C1 segment of cervical spinal cord (tissue), 14 donors: ENCODE data around the gene MARCHF5.
"Not testable (repeated sequence)": the region's sequence is repeated elsewhere in the genome, so short reads cannot be mapped to it uniquely, and the experiment has no call there.

ENCODE experiments used
- DNase-seq, 14 donors: peaks; one replicate each; lab custom pipeline; 2025; lab: John Stamatoyannopoulos, UW

Gene MARCHF5

DNA sequence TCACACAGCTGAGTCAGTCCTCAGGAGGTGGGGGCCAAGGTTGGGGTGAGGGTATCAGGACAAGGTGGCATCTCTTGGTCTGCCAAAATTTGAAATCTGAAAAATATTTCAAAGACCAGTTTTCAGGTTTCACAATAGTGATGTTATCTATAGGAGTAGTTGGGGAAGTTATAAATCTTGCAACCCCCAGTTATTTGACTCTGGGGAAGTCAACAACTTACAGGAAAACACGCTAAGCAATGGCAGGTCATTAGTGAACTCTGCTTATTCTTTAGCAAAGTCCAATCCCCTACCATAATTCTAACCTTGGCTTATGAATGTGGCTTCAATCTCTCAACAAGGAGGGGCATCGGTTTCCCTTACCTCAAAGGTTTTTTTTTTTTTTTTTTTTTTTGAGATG lies 94.9 kb downstream of the MARCHF5 start:
- no peak for DNase-seq

GRCh38 chr10:92387289-92387940 lies 96.4 kb downstream of the MARCHF5 start:
- no peak for DNase-seq

- DNase-seq: not testable (repeated sequence)
Measured at GRCh38 chr10:92393173-92393572, 102.2 kb downstream of the MARCHF5 start.

GRCh38 chr10:92395271-92395670 lies 104.3 kb downstream of the MARCHF5 start:
- no peak for DNase-seq

DNA sequence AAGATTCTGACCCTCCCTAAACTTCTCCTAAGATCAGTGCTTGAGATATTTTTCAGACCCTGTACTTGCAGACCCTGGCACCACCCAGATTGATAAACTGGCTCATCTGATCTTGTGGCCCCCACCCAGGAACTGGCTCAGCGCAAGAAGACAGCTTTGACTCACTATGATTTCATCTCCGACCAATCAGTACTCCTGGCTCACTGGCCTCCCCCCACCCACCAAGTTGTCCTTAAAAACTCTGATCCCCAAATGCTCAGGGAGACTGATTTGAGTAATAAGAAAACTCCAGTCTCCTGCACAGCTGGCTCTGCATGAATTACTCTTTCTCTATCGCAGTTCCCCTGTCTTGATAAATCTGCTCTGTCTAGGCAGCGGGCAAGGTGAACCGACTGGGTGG lies 111.3 kb downstream of the MARCHF5 start:
- DNase-seq: not testable (repeated sequence)
